ENCODE measurements around the gene PPP2CA.
"Not testable (repeated sequence)": the region's sequence is repeated elsewhere in the genome, so short reads cannot be mapped to it uniquely, and the experiment has no call there.

The PPP2CA gene
- 27.1 reads per million in 2 experiments for total RNA-seq

GRCh38 chr5:134225780-134226440 is at the start of gene PPP2CA:
TSS of gene PPP2CA (minus strand) at chr5:134226073. CDS start at chr5:134225861, 212 bp downstream.
- DNase-seq (ENCODE audit: low read depth) = peak; percentile 98

GRCh38 chr5:134273642-134274395 is 47.9 kb upstream of the PPP2CA start:
- no peak for DNase-seq (ENCODE audit: low read depth)

- no peak for DNase-seq (ENCODE audit: low read depth)
These were observed 45.2 kb upstream of the PPP2CA start for GRCh38 chr5:134271059-134271458.

- no peak for DNase-seq (ENCODE audit: low read depth)
These were observed 43.0 kb upstream of the PPP2CA start for GRCh38 chr5:134268919-134269318.

GRCh38 chr5:134268019-134268601 is 42.2 kb upstream of the PPP2CA start:
- no peak for DNase-seq (ENCODE audit: low read depth)

GRCh38 chr5:134267366-134268018 is 41.6 kb upstream of the PPP2CA start:
- no peak for DNase-seq (ENCODE audit: low read depth)

- no peak for DNase-seq (ENCODE audit: low read depth)
These were observed 37.9 kb upstream of the PPP2CA start for GRCh38 chr5:134263801-134264200.

- DNase-seq (ENCODE audit: low read depth) = not testable (repeated sequence)
These were observed 36.8 kb upstream of the PPP2CA start for GRCh38 chr5:134262629-134263028.

GRCh38 chr5:134258896-134259295 is 33.0 kb upstream of the PPP2CA start:
- no peak for DNase-seq (ENCODE audit: low read depth)

- no peak for DNase-seq (ENCODE audit: low read depth)
These were observed 31.3 kb upstream of the PPP2CA start for GRCh38 chr5:134257176-134257575.

- no peak for DNase-seq (ENCODE audit: low read depth)
These were observed 29.7 kb upstream of the PPP2CA start for GRCh38 chr5:134255418-134256150.

- DNase-seq (ENCODE audit: low read depth) = not testable (repeated sequence)
These were observed 27.7 kb upstream of the PPP2CA start for GRCh38 chr5:134253368-134254153.

GRCh38 chr5:134252671-134253070 is 26.8 kb upstream of the PPP2CA start:
- no peak for DNase-seq (ENCODE audit: low read depth)

GRCh38 chr5:134250949-134251348 is 25.1 kb upstream of the PPP2CA start:
- DNase-seq (ENCODE audit: low read depth) = no peak

GRCh38 chr5:134249469-134250379 is 23.9 kb upstream of the PPP2CA start:
- DNase-seq (ENCODE audit: low read depth) = no peak

GRCh38 chr5:134248256-134248655 is 22.4 kb upstream of the PPP2CA start:
- DNase-seq (ENCODE audit: low read depth) = no peak

- DNase-seq (ENCODE audit: low read depth) = no peak
These were observed 21.8 kb upstream of the PPP2CA start for GRCh38 chr5:134247428-134248224.

- DNase-seq (ENCODE audit: low read depth) = no peak
These were observed 21.0 kb upstream of the PPP2CA start for GRCh38 chr5:134246771-134247427.

Data from T follicular helper cell (primary cell).